Loucy (cell line): ENCODE measurements around the gene EEPD1.

Source experiments
- H2AFZ ChIP-seq: fragments of 200-600 bp; sonication (generic); 2 replicates; pipeline ENCODE4 v1.6.0; 2016; ENCODE audit warnings: antibody characterized with exemption, mild to moderate bottlenecking, low read length, moderate library complexity
- H3F3A ChIP-seq: fragments of 200-600 bp; 2 replicates; pipeline ENCODE4 v1.6.0; 2016; ENCODE audit warnings: antibody characterized with exemption, low read depth, mild to moderate bottlenecking
- H3K27me3 ChIP-seq: fragments of 200-600 bp; sonication (generic); 2 replicates; pipeline ENCODE4 v1.6.1; 2014; ENCODE audit warnings: low read length, mild to moderate bottlenecking; ENCODE audit not compliant: insufficient read depth, poor library complexity, severe bottlenecking
- H3K36me3 ChIP-seq: fragments of 200-600 bp; sonication (generic); 2 replicates; pipeline ENCODE4 v1.6.1; 2016; ENCODE audit warnings: low read length; ENCODE audit not compliant: insufficient read depth
- H3K4me1 ChIP-seq: fragments of 200-600 bp; sonication (generic); 2 replicates; pipeline ENCODE4 v1.5.1; 2014; ENCODE audit warnings: low read length, mild to moderate bottlenecking; ENCODE audit not compliant: insufficient read depth, poor library complexity, severe bottlenecking
- H3K4me2 ChIP-seq: fragments of 200-600 bp; sonication (generic); 2 replicates; pipeline ENCODE4 v1.6.0; 2014; ENCODE audit warnings: antibody characterized with exemption, low read length, low read depth, mild to moderate bottlenecking; ENCODE audit not compliant: poor library complexity, severe bottlenecking
- H3K4me3 ChIP-seq: fragments of 200-600 bp; sonication (generic); 2 replicates; pipeline ENCODE4 v1.5.1; 2014; ENCODE audit warnings: low read length, mild to moderate bottlenecking, mixed read lengths; ENCODE audit not compliant: poor library complexity, severe bottlenecking
- H3K79me2 ChIP-seq: fragments of 200-600 bp; sonication (generic); 2 replicates; pipeline ENCODE4 v1.6.1; 2014; ENCODE audit warnings: low read length; ENCODE audit not compliant: insufficient read depth
- H3K9ac ChIP-seq: fragments of 200-600 bp; sonication (generic); 2 replicates; pipeline ENCODE4 v1.6.0; 2014; ENCODE audit warnings: mild to moderate bottlenecking, low read depth, low read length, moderate library complexity; ENCODE audit not compliant: poor library complexity, severe bottlenecking
- H3K9me2 ChIP-seq: fragments of 200-600 bp; sonication (generic); replicated peaks from 2 replicates; pipeline ENCODE4 v1.6.1; 2016; ENCODE audit warnings: low read depth, low read length, mixed read lengths
- H3K9me3 ChIP-seq: fragments of 200-600 bp; sonication (generic); 2 replicates; pipeline ENCODE4 v1.6.1; 2014; ENCODE audit warnings: mild to moderate bottlenecking, antibody characterized with exemption, low read length, low read depth; ENCODE audit not compliant: insufficient read depth
- H4K20me1 ChIP-seq: fragments of 200-600 bp; sonication (generic); 2 replicates; pipeline ENCODE4 v1.6.0; 2014; ENCODE audit warnings: antibody characterized with exemption, low read length, mild to moderate bottlenecking; ENCODE audit not compliant: insufficient read depth, poor library complexity, severe bottlenecking
- CTCF ChIP-seq: fragments of 200-600 bp; sonication (generic); conservative IDR thresholded peaks from 2 replicates; pipeline ENCODE4 v1.5.1; 2014; ENCODE audit warnings: mild to moderate bottlenecking, antibody characterized with exemption, low read length
- EZH2phosphoT487 ChIP-seq: fragments of 200-600 bp; IDR thresholded peaks from 2 replicates; pipeline ENCODE4 v1.6.1; 2018; ENCODE audit warnings: antibody characterized with exemption, mild to moderate bottlenecking, moderate library complexity, borderline replicate concordance

EEPD1 gene

GRCh38 chr7:36219429-36219828, 66.4 kb downstream of the EEPD1 start:
- Histone ChIP-seq H3K36me3 (no peaks in the 10 kb centered on the region), H3K27me3 (no peaks in the 10 kb centered on the region), H3K79me2 (no peaks in the 10 kb centered on the region), H3K9me2 (no peaks in the 10 kb centered on the region), H3K4me3 (no peak overlapping the region), H3F3A (no peaks in the 10 kb centered on the region), H4K20me1 (no peaks in the 10 kb centered on the region), H3K9me3 (no peaks in the 10 kb centered on the region), H3K9ac (no peak overlapping the region), H3K4me2 (no peak overlapping the region), H2AFZ (no peak overlapping the region), H3K4me1 (no peaks in the 10 kb centered on the region)
- TF ChIP-seq EZH2phosphoT487 (no peak), CTCF (no peak)

DNA sequence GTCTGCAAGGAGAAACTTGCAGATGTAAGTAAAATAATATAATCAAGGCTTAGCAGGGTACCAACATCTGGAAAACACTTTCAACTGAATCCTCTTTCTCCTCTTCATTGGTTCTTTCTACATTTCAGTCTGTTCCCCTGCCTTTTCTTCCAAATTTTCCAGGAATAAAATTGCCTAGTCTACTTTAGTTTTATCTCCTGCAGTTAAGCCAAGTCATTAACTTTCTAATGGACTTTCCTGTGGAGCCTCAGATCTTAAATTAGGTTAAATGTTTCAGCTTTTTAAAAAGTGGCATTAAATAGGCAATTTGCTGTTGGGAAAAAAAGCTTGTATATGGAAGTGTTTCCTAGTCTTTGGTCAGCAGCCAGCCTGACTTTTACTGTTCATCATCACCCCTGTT, 70.8 kb downstream of the EEPD1 start:
- Histone ChIP-seq H3K9me2 (no peaks in the 10 kb centered on the region), H2AFZ (no peak overlapping the region), H3F3A (no peaks in the 10 kb centered on the region), H3K4me2 (no peak overlapping the region), H3K79me2 (no peaks in the 10 kb centered on the region), H3K27me3 (no peaks in the 10 kb centered on the region), H3K4me3 (no peak overlapping the region), H3K9ac (no peak overlapping the region), H4K20me1 (no peaks in the 10 kb centered on the region), H3K36me3 (no peaks in the 10 kb centered on the region), H3K4me1 (no peaks in the 10 kb centered on the region), H3K9me3 (no peaks in the 10 kb centered on the region)
- TF ChIP-seq EZH2phosphoT487 (no peak), CTCF (no peak)

GRCh38 chr7:36224934-36225858, 72.1 kb downstream of the EEPD1 start:
- Histone ChIP-seq H3K9ac (no peak overlapping the region), H4K20me1 (no peaks in the 10 kb centered on the region), H3K36me3 (no peaks in the 10 kb centered on the region), H3K4me1 (no peaks in the 10 kb centered on the region), H2AFZ (no peak overlapping the region), H3F3A (no peaks in the 10 kb centered on the region), H3K79me2 (no peaks in the 10 kb centered on the region), H3K27me3 (no peaks in the 10 kb centered on the region), H3K4me3 (no peak overlapping the region), H3K9me3 (no peaks in the 10 kb centered on the region), H3K9me2 (no peaks in the 10 kb centered on the region), H3K4me2 (no peak overlapping the region)
- no peak for TF ChIP-seq CTCF
- no peak for TF ChIP-seq EZH2phosphoT487
